HG03432 (cell line): Measurements from ENCODE around the gene CNGB1.
"Not testable (repeated sequence)": the region's sequence is repeated elsewhere in the genome, so short reads cannot be mapped to it uniquely, and the experiment has no call there.

Source experiments
- ATAC-seq: cut with Tn5 transposase; IDR thresholded peaks from one replicate; pipeline ENCODE4 v1.9.1; 2021; ENCODE audit warnings: mild to moderate bottlenecking, moderate library complexity; ENCODE audit not compliant: unreplicated experiment

CNGB1 gene

GRCh38 chr16:57892447-57893096 lies 78.4 kb downstream of the CNGB1 start:
- ATAC-seq: no peak

DNA sequence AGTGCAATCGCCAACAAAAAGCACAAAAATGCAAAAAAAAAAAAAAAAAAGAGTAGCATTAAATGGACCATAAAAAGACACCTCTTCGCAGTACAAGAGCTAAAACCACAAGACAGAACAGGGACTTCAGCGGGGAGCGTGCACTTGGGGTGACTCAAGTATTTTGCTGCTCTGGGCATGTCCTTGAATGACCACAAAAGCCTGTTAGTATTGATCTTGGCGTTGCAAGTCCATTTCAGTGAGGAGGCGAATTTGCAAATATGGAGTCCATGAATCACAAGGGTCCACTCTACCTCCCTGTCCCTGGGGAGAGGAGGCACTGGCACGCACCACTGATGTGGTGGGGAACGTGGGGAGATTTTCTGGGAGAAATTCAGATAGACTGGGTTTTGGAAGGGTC lies 78.9 kb downstream of the CNGB1 start:
- ATAC-seq: no peak

DNA sequence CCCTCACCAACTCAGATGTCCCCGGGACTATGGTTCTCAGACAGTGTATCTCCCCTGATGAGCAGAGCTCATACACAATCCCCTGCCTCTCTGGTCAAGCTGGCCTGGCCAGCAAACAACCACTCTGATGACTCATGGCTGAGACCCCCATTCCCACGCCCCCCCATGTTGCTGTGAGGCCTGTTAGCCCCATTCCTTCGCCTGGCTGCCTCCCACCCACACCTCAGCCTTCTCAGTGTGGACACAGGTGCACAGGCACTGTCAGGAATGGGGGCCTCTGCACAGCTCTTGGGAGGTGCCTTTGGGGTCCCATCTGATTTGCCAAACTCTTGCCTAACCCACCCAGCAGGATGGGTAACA lies 80.2 kb downstream of the CNGB1 start:
- no peak for ATAC-seq

- no peak for ATAC-seq
Observed at GRCh38 chr16:57889960-57890751, 80.8 kb downstream of the CNGB1 start.

DNA sequence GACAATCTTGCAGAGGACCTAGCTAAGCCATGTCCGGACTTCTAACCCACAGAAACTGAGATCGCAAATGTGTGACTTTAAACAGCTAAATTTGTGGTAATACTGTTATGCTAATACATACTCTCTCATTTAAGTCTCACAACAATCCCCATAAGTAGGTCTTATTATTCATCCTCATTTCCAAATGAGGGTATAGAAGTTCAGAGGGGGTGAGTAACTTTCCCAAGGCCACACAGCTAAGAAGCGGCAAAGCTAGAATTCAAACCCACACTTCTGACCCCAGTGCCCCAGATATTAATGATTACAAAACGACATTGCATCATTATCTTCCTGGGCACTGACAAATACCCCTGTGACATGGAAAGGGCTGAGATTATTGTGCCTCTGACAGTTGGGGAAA lies 81.4 kb downstream of the CNGB1 start:
- ATAC-seq: no peak

DNA sequence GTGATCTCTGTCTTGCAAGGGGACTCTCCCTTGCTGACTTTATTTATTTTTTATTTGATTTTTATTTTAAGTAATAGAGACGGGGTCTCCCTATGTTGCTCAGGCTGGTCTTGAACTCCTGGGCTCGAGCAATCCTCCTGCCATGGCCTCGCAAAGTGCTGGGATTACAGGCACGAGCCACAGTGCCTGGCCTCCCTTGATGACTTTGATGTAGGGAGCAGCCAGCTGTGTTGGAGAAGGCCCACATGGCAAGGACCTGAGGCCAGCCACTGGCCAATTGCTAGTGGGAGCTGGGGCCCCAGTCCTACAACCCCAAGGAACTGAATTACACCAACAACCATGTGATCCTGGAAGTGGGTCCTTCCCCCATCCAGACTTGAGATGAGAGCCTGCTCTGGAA lies 81.8 kb downstream of the CNGB1 start:
- ATAC-seq: no peak

- ATAC-seq: no peak
Observed at GRCh38 chr16:57888128-57888527, 82.8 kb downstream of the CNGB1 start.

DNA sequence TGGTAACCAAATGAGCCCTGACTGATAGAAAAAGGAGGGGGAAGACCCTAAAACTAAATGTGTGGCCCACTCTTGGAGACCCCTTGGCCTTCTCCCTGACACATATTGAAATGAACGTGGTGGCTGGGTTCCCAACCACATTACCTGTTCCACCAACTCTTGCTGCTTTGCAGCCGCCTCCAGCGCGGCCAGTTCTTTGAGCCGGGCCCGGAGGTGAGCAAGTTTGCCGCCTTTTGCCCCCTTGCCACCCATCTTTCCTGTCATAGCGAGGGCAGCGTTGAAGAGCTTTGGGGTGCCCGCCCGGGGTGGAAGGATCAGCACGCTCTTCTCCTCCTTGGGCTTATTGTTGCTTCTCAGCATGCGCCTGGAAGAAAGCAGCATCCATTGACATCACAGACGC lies 83.2 kb downstream of the CNGB1 start:
- ATAC-seq: no peak

- no peak for ATAC-seq
Observed at GRCh38 chr16:57886427-57886826, 84.5 kb downstream of the CNGB1 start.

DNA sequence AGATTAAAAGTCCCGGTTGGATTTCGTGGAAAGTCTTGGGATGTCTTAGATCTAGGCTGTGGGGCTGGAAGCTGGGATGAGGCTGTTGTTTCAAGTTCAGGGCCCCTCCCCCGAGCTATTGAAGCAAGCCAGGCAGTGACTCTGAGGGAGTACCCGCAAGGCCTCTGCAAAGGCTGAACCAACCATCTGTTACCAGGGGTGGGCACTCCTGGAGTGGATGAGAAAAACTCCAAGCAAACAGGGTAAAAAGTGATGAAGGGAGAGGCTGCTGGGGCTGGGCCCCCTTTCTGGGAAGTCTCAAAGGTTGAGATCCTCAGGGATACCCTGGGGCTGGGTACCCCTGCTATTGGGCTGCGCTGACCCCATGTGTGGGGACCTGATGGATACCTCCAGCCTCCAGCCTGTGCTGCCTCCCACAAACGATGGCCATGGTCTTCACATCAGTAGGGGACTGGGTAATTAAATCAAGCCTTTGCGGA lies 86.2 kb downstream of the CNGB1 start:
- ATAC-seq: no peak

- no peak for ATAC-seq
Observed at GRCh38 chr16:57883953-57884654, 86.8 kb downstream of the CNGB1 start.

GRCh38 chr16:57883480-57883879 lies 87.4 kb downstream of the CNGB1 start:
- ATAC-seq: no peak

DNA sequence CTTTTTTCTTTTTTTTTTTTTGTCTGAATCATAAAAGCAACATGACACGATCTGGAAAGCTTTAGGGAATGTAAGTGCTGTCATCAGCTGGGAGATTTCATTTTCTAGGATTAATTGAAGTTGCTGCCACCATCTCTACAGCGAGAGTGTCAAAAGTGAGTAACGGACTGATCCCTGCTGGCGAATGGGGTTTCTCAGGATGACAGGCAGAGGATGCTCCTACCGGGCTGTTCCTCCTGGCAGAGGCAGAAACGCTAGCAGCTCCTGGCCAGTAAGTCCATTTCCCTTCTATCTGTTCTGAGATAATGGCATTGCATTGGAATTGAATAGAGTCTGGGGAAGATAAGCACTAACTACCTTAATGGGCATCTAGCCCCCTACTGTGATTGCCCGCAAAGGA lies 88.1 kb downstream of the CNGB1 start:
- no peak for ATAC-seq

DNA sequence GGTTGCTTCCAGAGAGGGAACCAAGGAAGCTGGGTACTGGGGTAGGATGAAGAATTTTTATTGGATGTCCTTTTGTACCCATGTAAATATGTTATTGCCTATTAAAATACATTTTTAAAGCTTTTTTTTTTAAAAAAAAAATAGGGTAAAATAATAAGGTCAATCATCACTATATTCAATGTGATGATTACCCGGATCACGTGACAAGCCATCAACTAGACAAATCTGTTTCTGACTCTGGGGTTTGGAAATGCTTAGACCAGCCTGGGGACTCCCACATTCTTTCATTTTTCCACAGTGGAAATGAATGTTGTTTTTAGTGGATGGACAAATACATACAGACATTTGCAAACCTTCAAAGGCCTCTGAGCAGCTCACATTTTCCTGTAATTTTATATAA lies 88.7 kb downstream of the CNGB1 start:
- no peak for ATAC-seq

- no peak for ATAC-seq
Observed at GRCh38 chr16:57878586-57878985, 92.3 kb downstream of the CNGB1 start.

DNA sequence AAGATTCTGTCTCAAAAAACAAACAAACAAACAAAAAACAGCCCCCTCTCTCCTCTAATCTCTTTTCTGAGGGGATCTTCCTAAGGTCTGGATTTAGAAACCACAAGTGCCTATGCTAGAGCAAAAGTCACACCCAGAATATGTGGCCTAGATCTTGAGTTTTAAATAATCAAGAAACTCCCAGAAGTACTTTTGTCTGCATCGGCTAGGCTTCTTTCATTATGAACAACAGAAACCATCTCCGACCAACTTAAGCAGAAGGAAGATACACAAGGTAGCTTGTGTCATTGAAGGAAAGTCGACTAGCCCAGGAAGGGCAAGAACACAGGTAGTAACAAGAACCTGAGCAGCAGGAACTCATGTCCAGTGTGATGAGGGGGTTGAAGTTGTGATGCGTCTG lies 94.7 kb downstream of the CNGB1 start:
- ATAC-seq: no peak

- no peak for ATAC-seq
Observed at GRCh38 chr16:57875347-57875746, 95.6 kb downstream of the CNGB1 start.

DNA sequence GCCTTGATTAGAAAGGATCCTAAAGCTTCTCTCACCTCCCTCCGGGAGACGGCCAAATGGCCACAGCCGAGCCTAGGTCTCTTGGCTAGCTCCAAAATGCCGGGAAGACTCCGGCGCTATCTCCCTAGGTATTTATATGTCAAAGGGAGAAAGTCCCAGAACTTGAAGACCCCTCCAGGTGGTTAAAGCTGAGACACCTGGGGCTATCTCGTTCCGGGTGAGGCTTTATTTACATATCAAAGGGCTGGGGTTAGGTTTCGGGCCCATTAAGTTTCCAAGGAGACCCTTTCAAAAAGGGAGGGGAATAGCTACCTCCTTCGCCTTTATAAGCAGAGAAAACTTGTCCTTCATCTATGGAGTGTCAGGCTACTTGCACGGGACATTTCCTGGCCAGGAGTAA lies 97.7 kb downstream of the CNGB1 start:
- ATAC-seq: no peak

DNA sequence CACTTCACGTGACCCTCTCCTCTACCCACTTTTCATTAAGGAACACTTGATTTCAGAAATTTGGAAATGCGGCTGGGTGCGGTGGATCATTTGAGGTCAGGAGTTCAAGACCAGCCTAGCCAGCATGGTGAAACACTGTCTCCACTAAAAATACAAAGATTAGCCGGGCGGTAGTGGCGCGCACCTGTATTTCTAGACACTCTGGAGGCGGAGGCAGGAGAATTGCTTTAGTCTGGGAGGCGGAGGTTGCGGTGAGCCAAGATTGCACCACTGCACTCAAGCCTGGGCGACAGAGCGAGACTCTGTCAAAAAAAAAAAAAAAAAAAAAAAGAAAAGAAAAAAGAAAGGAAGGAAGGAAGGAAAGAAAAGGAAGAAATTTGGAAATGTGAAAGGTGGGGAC lies 98.2 kb downstream of the CNGB1 start:
- not testable (repeated sequence) for ATAC-seq

DNA sequence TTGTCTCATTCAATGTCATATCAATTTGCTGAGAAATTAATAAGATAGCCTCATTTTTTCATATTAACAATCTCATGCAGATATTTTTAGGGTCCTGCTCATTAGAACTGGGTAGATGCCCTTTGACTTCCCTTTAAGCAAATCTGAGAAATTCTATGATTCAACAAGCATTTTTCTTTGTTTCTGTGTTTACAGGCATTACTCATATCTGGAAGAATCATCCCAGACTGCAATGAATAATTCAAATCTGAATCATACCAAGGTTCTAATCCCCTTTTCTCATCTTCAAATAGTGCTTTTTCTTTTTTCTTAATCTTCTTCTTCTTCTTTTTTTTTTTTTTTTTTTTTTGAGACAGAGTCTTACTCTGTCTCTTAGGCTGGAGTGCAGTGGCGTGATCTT lies 99.5 kb downstream of the CNGB1 start:
- ATAC-seq: no peak

DNA sequence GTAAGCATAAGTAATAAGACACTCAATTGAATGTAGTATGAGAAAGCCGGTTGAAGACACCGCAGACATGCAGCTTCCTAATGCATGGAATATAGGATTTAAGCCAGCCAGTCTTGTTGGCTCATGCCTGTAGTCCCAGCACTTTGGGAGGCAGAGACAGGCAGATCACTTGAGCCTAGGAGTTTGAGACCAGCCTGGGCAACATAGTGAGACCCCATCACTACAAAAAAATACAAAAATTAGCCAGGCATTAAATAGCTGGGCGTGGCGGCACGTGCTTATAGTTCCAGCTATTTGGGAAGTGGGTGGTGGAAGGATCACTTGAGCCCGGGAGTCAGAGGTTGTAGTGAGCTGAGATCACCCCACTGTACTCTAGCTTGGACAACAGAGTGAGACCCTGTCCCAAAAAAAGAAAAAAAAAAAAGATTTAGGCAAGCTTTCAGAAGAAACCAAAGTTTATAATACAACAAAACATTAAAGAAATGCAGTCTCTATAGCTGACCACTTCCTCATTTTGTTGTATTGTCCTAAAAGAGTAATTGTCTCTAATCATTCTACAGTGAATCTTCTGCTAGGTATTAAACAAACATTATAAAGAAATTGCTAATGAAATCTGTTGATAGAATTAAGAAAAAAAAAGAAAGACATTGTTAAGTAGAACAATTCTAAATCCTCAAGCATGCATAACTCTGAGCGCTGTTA lies 100.0 kb downstream of the CNGB1 start:
- no peak for ATAC-seq
